Measurements from ENCODE around the gene MTURN.
"Not testable (repeated sequence)": the region's sequence is repeated elsewhere in the genome, so short reads cannot be mapped to it uniquely, and the experiment has no call there.

Gene MTURN

DNA sequence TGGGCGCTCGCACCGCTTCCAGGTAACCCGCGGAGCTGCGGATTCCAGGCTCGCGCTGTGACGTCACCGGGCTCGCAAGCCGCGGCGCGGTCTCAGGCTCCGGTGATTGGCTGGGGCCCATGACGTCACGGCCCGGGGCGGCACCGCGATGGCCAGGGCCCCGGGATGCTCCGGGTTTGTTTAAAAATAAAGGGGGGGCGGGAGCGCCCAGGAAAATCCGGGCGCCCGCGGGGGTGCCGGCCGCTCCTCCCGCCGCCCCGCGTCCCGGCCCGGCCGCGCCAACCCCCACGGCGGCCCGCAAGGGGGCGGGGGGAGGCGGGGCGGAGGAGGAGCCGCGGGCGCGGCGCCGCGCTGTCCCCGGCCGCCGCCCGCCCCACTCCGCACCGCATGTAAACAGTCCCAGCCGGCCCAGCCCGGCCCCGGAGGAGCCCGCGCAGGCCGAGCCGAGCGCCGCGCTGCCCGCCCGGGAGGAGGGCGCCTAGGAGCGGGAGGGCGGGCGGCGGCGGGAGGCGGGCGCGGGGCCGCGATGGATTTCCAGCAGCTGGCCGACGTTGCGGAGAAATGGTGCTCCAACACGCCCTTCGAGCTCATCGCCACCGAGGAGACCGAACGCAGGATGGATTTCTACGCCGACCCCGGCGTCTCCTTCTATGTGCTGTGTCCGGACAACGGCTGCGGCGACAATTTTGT is at the start of gene MTURN:
TSS of gene MTURN (plus strand) at position 376 of the 690 bp plus-strand sequence. CDS start at position 527, 151 bp downstream.
- peak; percentile 83 to 87 for DNase-seq

- no peak for DNase-seq
These were observed 48.3 kb upstream of the MTURN start for GRCh38 chr7:30086529-30086928.

DNA sequence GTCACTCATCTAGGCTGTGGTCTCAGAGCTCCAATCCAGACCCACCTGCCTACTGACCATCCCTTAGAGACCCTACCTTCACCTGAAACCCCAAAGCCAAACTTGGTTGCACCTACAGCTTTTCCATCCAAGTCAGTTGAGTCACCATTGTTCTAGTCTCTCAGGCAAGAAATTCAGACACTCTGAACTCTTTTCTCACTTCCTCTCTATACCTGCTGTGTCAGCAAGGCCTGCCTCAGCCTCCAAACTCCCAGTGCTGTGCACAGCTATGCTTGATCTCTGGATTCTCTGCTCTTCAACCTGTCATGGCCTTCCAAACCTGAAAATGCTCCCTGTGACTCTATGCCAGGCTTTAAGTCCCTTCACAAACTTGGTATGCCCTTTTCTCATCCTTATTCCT is 47.4 kb upstream of the MTURN start:
- no peak for DNase-seq

DNA sequence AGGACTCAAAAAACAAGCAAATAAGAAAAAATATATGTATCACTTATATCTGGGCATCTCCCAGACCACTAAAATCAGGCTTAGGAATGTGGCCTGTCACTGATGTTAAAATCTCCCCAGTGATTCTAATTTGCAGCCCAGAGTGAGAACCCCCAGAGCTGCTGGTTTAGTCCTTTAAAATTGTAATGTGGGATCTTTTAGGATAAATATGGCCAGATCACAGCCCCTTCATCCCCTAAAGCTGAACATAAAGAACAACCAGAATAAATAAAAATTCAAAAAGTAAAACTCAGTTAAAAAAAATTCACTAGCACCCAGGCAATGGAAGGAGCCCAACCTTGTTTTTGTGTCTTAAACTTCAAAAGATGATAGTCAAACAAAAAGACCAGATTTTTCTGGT is 46.4 kb upstream of the MTURN start:
- no peak for DNase-seq

GRCh38 chr7:30090111-30090510 is 44.7 kb upstream of the MTURN start:
- no peak for DNase-seq

GRCh38 chr7:30091491-30091912 is 43.3 kb upstream of the MTURN start:
- DNase-seq: no peak

DNA sequence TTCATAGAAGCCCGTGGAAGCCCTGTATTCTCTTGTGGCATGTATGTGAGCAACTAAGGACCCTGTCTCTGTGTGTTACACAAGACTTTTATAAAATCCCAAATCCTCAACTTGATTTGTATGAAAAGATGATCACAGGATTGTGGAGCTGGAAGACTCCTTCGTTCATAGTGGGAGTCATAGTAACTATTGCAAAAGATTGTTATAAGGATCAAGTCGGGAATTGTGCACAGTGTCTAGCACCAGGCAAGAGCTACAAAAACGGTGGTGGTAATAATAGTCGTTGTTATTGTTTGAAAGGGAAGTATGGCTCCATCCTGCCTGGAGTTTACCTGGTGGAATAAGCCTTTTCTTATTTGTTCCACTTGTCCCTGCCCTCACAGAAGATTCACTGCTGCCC is 42.8 kb upstream of the MTURN start:
- no peak for DNase-seq

- DNase-seq: no peak
These were observed 41.3 kb upstream of the MTURN start for GRCh38 chr7:30093420-30093952.

DNA sequence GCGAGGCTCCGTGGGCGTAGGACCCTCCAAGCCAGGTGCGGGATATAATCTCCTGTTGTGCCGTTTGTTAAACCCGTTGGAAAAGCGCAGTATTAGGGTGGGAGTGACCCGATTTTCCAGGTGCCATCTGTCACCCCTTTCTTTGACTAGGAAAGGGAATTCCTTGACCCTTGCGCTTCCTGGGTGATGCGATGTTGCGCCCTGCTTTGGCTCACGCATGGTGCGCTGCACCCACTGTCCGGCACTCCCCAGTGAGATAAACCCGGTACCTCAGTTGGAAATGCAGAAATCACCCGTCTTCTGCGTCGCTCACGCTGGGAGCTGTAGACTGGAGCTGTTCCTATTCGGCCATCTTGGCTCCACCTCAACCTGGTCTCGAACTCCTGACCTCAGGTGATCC is 36.2 kb upstream of the MTURN start:
- DNase-seq: not testable (repeated sequence)

DNA sequence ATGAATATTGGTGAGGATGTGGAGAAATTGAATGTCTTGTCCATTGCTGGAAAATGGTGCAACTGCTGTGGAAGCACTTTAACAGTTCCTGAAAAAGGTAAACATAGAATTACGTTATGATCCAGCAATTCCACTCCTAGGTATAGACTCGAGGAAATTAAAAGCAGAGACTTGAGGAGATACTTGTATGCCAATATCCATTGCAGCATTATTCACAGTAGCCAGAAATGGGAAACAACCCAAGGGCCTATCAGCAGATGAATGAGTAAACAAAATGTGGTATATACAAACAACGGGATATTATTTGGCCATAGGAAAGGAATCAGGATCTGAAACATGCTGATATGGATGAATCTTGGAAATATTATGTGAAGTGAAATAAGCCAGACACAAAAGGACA is 32.5 kb upstream of the MTURN start:
- DNase-seq: no peak

DNA sequence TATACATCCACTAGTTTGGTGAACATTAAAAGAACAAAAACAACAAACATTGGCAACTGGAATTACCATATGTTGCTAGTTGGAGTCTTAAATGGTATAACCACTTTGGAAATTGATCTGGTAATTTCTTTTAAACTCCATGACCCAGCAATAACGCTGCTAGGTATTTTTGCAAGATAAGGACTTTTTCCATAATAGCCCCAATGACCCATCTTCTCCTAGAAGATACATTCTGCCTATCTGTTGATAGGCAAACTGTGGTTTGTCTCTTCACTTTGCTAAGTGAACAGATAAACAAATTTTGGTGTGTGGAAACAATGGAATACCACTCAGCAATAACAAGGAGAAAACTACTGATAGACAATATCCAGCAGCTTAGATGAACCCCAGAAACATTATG is 30.6 kb upstream of the MTURN start:
- no peak for DNase-seq

GRCh38 chr7:30112103-30112713 is 22.6 kb upstream of the MTURN start:
- DNase-seq: no peak

DNA sequence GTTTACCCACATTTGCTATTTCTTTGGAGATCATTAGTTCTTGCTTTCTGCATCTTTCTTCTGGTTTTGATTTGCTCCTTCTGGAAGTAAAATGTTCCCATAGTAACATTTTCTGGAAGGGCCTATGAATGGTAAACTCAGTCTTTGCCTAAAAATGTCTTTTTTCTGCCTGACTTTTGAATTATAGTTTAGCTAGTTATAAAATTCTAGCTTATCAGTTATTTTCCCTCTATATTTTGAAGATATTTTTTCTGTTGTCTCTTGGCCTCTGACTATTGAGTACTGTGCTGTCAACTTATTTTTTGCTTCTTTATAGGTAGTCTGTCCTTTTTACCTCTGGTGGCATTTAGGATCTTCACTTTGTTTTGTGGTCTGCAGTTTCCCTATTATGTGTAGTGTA is 21.6 kb upstream of the MTURN start:
- DNase-seq: no peak

DNA sequence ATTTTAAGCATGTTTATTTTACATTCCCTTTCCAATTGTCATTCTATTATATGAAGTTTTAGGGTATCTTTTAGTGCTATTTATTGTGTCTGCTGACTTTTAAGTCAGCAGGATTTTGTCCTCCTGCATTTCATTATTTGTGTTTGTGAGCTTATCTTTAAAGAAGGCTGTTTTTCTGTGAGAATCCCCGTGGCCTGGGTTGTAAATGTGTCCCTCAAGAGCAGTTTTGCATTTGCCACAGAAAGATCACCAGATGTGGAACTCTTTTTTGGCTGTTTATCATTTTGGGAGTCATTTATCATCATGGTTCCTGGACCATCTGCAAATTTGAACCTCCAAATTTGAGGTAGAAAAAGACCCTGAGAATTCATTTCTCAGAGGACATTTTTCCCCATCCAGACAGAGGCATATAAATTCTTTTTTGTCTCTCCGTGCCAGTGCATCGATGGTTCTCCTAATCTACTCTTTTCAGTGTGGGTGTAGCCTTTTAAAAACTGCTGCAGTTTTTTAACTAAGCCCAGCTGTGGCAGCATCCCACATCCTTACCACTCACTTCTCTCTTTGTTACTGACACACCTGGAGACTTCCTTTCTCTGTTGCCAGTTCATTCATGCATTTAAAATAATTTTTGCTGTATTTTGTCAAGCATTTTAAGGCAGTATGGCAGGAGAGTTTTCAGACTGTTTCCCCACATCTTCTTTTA is 20.1 kb upstream of the MTURN start:
- DNase-seq: no peak

GRCh38 chr7:30115709-30116297 is 19.0 kb upstream of the MTURN start:
- DNase-seq: no peak

GRCh38 chr7:30116771-30117170 is 18.0 kb upstream of the MTURN start:
- no peak for DNase-seq

DNA sequence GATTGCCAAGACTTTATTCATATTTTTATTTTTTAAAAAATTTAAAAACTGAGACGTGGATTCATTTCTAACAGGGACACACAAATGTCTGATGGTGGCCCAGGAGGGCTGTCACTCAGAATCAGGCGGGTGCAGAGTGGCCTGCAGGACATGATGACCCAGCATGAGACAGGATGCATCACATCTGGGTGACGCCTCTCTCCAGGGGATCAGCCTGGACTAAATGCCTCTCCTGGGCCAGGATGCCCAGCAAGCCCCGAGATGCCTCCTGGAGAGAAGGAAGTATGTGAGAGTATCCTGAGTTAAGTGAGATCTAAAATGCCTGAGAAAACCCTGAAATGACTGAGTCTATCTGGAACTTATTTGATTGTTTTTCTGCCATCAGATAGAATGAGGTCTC is 16.9 kb upstream of the MTURN start:
- no peak for DNase-seq

DNA sequence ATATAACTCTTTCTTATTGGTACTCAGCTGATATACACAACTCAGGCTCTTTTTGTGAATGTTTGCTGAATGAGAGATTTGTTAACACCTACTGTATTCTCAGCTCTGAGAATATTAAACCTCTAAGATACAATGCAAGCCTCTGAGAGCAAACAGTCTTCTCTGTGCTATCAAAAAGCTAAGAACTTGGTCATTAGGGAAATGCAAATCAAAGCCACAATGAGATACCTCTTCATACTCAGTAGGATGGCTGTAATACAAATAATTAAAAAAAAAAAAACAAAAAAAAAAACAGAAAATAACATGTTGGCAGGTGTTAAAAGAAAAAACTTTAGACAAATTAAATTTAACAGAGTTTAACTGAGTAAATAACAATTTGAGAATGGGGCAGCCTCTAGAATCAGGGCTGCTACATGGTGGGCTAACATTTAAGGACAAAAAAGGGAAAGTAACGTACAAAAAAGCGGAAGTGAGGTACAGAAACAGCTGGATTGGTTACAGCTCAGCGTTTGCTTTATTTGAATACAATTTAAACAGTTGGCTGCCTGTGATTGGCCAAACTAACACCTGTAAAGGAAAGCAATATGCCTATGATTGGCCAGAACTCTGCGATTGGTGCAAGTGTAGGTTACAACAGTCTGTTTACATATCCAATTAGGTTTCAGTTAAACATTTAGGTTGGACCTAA is 14.8 kb upstream of the MTURN start:
- DNase-seq: no peak

DNA sequence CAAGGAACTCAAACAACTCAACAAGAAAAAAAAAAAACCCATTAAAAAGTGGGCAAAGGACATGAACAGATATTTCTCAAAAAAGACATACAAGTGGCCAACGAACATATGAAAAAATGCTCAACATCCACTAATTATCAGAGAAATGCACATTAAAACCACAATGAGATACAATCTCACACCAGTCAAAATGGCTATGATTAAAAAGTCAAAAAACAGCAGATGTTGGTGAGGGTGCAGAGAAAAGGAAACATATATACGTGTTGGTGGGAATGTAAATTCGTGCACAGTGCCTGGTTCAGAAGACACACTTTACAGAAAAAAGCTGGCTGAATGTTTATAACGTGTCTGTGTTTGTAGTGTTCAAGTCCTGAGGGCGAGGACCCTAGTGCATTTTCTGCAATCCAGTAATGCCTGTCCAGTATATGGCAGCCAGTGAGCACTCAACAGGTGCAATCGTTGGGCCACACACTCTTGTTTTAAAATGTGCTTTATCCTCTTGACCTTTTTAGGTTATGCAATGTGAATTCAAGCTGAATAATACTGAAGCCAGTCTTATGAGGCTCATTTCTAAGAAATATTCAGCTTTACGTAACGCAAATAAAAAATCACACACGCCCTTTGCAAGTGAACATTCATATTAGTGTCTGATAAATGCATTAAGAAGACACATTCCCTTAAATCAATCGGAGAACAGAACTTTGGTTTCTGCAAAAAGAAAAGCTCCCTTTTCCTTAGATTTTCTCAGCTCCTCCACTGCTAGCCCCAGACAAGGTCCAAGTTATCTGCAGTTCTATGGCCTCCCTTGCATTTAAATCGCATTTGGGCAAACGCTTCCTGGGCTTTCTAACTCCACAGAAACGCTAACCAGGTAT is 813 bp upstream of the MTURN start:
- no peak for DNase-seq

DNA sequence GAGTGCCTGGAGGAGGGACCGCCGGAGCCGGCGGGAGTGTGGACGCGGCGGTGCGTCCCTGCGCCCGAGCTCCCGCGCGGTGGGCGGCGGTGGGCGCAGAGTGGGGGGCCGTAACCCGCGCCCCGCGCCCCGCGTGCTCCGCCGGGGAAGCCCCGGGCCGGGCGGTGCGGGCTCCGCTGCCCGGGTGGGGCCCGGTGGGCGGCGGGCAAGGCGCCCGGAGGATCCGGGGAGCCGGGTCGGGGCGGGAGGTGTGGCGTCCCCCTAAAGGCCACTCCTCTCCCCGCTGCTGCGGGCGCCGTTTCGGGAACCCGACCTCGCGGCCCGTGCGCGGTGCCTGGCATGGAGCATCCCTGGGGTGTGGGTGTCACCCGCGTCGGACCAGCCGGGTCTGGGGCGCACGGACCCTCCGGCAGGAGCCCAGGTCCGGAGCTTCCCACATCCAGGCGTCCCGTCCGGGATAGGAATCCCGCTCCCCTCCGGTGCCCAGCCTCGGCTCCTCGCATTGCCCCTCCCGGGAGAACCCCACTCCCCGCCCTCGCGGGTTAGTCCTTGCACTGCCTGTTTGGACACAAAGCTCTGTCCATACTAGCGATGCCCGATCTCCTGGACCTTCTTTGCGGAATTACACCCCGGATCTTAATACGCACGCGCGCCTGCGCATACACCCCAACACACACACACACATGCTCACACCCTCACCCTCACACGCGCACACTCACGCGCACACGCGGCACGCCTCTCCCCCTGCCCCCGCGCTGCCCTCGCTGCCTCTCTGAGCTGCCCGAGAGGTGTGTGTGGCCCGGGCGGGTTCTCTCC is 723 bp downstream of the MTURN start:
- DNase-seq: peak; percentile 63 to 72
